ENCODE data around the gene WNK4. TPM values are rescaled to one million over a fixed set of nuclear protein-coding genes. Genes with fewer than 3 reads are reported as not detected.

The WNK4 gene
- total RNA-seq, 1 experiment from 2014 or later, result 11.9 TPM

DNA sequence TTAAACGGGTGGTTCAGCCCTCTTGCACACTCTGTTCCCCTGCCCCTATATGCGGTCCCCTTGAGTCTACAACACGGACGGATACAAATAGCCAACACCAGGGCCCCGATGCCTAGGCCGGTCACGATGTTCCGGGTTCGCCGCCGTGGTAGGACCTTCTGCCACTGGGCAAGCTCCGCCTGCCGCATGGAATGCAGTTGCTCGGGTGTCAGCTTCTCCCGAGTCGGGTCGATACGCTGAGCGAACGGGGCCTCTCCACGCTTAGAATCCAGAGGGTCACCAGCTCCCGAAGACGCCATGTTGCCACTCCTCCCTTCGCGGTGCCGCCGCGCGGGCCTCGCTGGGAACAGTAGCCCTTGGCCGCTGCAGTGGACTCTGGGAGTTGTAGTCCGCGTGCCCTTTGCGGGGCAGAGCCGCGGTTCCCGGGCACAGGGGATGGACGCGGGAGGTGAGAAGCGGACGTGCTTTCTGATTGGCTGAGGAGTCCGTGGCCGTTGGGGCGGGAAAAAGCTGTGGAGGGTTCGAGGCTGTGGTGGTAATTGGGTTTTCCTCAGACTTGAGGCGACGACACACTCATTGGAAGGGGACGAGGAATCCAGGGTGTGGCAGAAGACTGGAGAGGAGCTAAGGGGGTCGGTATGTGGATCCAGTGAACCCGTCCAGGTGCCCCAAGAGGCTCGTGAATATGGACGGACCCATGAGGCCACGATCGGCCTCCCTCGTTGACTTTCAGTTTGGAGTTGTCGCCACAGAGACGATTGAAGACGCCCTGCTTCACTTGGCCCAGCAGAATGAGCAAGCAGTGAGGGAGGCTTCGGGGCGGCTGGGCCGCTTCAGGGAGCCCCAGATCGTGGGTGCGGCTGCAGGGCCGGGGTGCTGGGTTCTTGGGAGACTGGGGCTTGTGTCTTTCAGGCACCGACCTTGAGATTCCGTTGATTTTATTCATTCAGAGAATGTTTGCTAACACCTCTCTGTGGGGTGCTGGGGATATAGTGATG, 18.3 kb downstream of the WNK4 start, which contains the start of the genes CNTD1 and COA3:
Gene CNTD1, plus strand, starts transcription at position 479 of the 998 bp plus-strand sequence. Its CDS starts 207 bp downstream, at position 686.
Gene COA3, minus strand, starts transcription at position 322 of the 998 bp plus-strand sequence. Its CDS starts 23 bp downstream, at position 299.
- Histone ChIP-seq H3K9me2 (ENCODE audit: insufficient read depth) (no peaks in the 10 kb centered on the region), H3K9me3 (ENCODE audit: insufficient read depth, low read depth) (no peaks in the 10 kb centered on the region), H3K36me3 (ENCODE audit: low read depth) (peaks cover 6% of the 10 kb centered on the region; the same call in 1 of the 2 replicates), H3K4me1 (replicated peaks; ENCODE audit: insufficient read depth) (peaks cover 12% of the 10 kb centered on the region), H3K4me3 (peak within 1 kb of the TSS; percentile 88), H4K20me1 (ENCODE audit: insufficient read depth) (no peaks in the 10 kb centered on the region), H3K27ac (0 out of 2 replicates have a peak within 1 kb of the TSS, but pooled peaks have one; percentile 41), H2AFZ (peak within 1 kb of the TSS; percentile 89), H3K79me2 (ENCODE audit: low read depth) (peaks cover 22% of the 10 kb centered on the region), H3K4me2 (peak within 1 kb of the TSS; percentile 95), H3K27me3 (ENCODE audit: insufficient read depth, low read depth) (no peaks in the 10 kb centered on the region), H3F3A (ENCODE audit: insufficient read depth, low read depth) (no peaks in the 10 kb centered on the region)
- CTCF ChIA-PET, result interaction anchor here (0.7 kb wide), 1 partner anchor 1733 kb away, joined by 3 read pairs; no protein-coding TSS in a partner anchor
- intact Hi-C loops (cut with micrococcal nuclease; ENCODE audit: unreplicated experiment), result no loop called here
- POLR2A ChIA-PET (ENCODE audit: unreplicated experiment), result interaction anchor here (0.5 to 0.8 kb wide), 4 partner anchors 10 to 794 kb away, joined by 3 to 9 read pairs (median 6); no protein-coding TSS in a partner anchor
- no TSS peak for BruUV-seq (replicated peaks)
- peak; percentile 72 to 74 for DNase-seq
- TF ChIP-seq, protein P1, sequence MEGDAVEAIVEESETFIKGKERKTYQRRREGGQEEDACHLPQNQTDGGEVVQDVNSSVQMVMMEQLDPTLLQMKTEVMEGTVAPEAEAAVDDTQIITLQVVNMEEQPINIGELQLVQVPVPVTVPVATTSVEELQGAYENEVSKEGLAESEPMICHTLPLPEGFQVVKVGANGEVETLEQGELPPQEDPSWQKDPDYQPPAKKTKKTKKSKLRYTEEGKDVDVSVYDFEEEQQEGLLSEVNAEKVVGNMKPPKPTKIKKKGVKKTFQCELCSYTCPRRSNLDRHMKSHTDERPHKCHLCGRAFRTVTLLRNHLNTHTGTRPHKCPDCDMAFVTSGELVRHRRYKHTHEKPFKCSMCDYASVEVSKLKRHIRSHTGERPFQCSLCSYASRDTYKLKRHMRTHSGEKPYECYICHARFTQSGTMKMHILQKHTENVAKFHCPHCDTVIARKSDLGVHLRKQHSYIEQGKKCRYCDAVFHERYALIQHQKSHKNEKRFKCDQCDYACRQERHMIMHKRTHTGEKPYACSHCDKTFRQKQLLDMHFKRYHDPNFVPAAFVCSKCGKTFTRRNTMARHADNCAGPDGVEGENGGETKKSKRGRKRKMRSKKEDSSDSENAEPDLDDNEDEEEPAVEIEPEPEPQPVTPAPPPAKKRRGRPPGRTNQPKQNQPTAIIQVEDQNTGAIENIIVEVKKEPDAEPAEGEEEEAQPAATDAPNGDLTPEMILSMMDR (conservative IDR thresholded peaks at IDR 0.05), result no peak
- TF ChIP-seq EZH2 (IDR thresholded peaks at IDR 0.05; ENCODE audit: low read depth), result no peak

DNA sequence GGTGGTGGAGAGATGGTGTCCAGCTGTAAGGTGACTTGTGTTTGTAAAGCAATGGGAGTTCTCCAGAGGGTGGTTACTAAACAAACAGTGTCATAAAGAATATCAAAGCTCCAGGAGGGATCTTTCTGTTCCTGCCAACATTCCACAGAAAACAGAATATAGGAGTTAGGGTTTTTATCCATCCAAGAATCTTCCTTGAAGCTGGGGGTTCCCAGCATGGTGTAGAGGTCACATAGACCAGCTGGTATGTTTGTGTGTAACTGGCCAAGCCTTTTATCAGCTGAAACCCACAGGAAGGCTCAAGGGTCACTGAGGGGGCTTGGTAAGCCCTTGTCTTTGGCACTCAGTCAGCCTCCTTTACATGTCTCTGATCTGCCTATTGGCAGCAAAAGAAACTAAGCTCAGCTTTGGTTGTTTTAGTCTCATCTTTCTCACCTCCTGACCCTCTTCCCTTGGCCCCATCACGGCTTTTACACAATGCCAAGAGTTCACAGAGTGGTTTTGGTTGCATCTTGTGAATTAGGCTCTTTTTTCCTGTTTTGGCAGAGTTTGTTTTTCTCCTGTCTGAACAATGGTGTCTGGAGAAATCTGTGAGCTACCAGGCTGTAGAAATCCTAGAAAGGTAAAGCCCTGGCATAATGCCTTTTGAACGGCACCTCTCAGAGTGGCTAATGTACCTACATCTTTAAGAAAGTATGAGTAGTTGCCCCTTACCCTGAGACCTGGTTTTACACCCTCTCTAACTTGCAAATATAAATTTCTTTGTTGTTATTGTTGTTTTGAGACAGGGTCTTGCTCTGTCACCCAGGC, 22.9 kb downstream of the WNK4 start:
- Histone ChIP-seq H2AFZ (no peak overlapping the region), H3K27me3 (ENCODE audit: insufficient read depth, low read depth) (no peaks in the 10 kb centered on the region), H3K27ac (no peak overlapping the region), H4K20me1 (ENCODE audit: insufficient read depth) (no peaks in the 10 kb centered on the region), H3K4me1 (replicated peaks; ENCODE audit: insufficient read depth) (no peaks in the 10 kb centered on the region), H3K9me2 (ENCODE audit: insufficient read depth) (no peaks in the 10 kb centered on the region), H3K4me2 (no peak overlapping the region), H3F3A (ENCODE audit: insufficient read depth, low read depth) (no peaks in the 10 kb centered on the region), H3K9me3 (ENCODE audit: insufficient read depth, low read depth) (no peaks in the 10 kb centered on the region), H3K79me2 (ENCODE audit: low read depth) (peaks cover 1% of the 10 kb centered on the region; the same call in 1 of the 2 replicates), H3K4me3 (no peak overlapping the region), H3K36me3 (ENCODE audit: low read depth) (no peaks in the 10 kb centered on the region)
- intact Hi-C loops (cut with micrococcal nuclease; ENCODE audit: unreplicated experiment), result no loop called here
- ChIA-PET CTCF (interaction anchor here (1.4 kb wide), 1 partner anchor 21 kb away, joined by 5 read pairs; the partner anchor contains the start of gene BECN1), POLR2A (ENCODE audit: unreplicated experiment) (interaction anchor here (0.5 to 0.7 kb wide), 3 partner anchors 17 to 778 kb away, joined by 4 to 15 read pairs (median 4); no protein-coding TSS in a partner anchor)
- DNase-seq, result no peak
- TF ChIP-seq EZH2 (IDR thresholded peaks at IDR 0.05; ENCODE audit: low read depth), result no peak
- TF ChIP-seq, protein P1 (conservative IDR thresholded peaks at IDR 0.05), result no peak
- BruUV-seq (replicated peaks), result no TSS peak

DNA sequence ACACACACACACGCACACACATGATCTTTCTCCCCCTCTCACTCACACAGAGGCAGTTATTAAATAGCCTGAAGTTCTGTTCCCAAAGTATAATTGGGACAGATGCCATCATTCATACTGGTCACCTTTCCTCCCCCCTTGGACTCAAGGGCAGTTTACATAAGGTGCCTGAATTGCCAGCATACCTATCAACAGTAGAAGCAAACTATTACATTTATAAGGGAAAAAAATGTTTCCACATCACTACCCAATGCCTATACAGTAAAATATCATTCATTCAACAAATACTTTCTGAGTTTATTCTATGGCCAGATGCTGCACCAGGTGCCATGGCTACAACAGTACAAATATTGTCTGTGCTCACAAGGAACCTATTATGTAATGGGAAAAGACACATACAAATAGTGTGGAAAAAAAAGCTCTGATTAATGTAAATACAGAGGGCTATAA, 24.5 kb downstream of the WNK4 start:
- no peaks in the 10 kb centered on the region for H3K4me1 ChIP-seq (replicated peaks; ENCODE audit: insufficient read depth)
- no peaks in the 10 kb centered on the region for H4K20me1 ChIP-seq (ENCODE audit: insufficient read depth)
- H2AFZ ChIP-seq, result no peak overlapping the region
- no peaks in the 10 kb centered on the region for H3K79me2 ChIP-seq (ENCODE audit: low read depth)
- no peak overlapping the region for H3K4me3 ChIP-seq
- H3K36me3 ChIP-seq (ENCODE audit: low read depth), result 0 out of 2 replicates have a peak, but pooled peaks cover under 1% of the 10 kb centered on the region
- peak in 1 of 2 experiments; percentile 79 for DNase-seq
- POLR2A ChIA-PET (ENCODE audit: unreplicated experiment), result no interaction called here
- H3K9me3 ChIP-seq (ENCODE audit: insufficient read depth, low read depth), result no peaks in the 10 kb centered on the region
- no peaks in the 10 kb centered on the region for H3K27me3 ChIP-seq (ENCODE audit: insufficient read depth, low read depth)
- no TSS peak for BruUV-seq (replicated peaks)
- no peak overlapping the region for H3K27ac ChIP-seq
- intact Hi-C loops (cut with micrococcal nuclease; ENCODE audit: unreplicated experiment), result no loop called here
- H3K4me2 ChIP-seq, result no peak overlapping the region
- CTCF ChIA-PET, result no interaction called here
- H3K9me2 ChIP-seq (ENCODE audit: insufficient read depth), result no peaks in the 10 kb centered on the region
- TF ChIP-seq, protein P1 (conservative IDR thresholded peaks at IDR 0.05), result no peak
- TF ChIP-seq EZH2 (IDR thresholded peaks at IDR 0.05; ENCODE audit: low read depth), result no peak
- H3F3A ChIP-seq (ENCODE audit: insufficient read depth, low read depth), result peaks cover 7% of the 10 kb centered on the region; the same call in 1 of the 2 replicates
